Lower leg skin (tissue), 4 donors: ENCODE data around the gene COA8. TPM values are rescaled to one million over a fixed set of nuclear protein-coding genes. Genes with fewer than 3 reads are reported as not detected.

ENCODE experiments used
- DNase-seq, 2 donors: peaks; one replicate each; pipeline ENCODE4 v3.0.0-alpha.2; 2019; ENCODE audit warnings: low spot score in 2 of 2
- H3K4me3 ChIP-seq: fragments of 200-600 bp; sonication (generic); 2 replicates; pipeline ENCODE4 v1.5.1; 2017; ENCODE audit warnings: mild to moderate bottlenecking, low read depth; ENCODE audit not compliant: poor library complexity, severe bottlenecking
- CTCF ChIP-seq, 3 donors: fragments of 450-650 bp; IDR thresholded peaks; one replicate each; pipeline ENCODE4 v1.5.1; 2016; ENCODE audit warnings: antibody characterized with exemption in 3 of 3, mild to moderate bottlenecking in 3 of 3, moderate library complexity in 2 of 3
- POLR2A ChIP-seq, 2 donors: fragments of 450-650 bp; IDR thresholded peaks; one replicate each; pipeline ENCODE4 v1.6.1; 2016 to 2017; ENCODE audit warnings: antibody characterized with exemption in 2 of 2, mild to moderate bottlenecking in 1 of 2, moderate library complexity in 1 of 2
- WGBS, 2 donors: methylation state at CpG; one replicate each; pipeline ENCODE4 v1.1.5; 2018; 5-methylcytosine and 5-hydroxymethylcytosine counted together
- intact Hi-C: fragments of 100-400 bp; cut with DNase I; formaldehyde crosslinking; loops from one replicate; pipeline ENCODE4 v1.15.0; 2023; ENCODE audit warnings: low total_unique reads
- total RNA-seq, 4 donors: library from RNA; depleted of rRNA; stranded (reverse); fragments of >200 nt; gene quantifications; one replicate each; pipeline ENCODE4 v1.1.0, GENCODE V29; 2016

Gene COA8
- total RNA-seq, 4 donors from 2014 or later, result 21.0 to 32.9 (median 30.0) TPM

- 74 to 88% methylated on average over 8 of the region's 9 CpGs for WGBS, 2 donors
- TF ChIP-seq POLR2A (IDR thresholded peaks at IDR 0.05) (no peak), CTCF (IDR thresholded peaks at IDR 0.05) (no peak)
- intact Hi-C loops, result no loop called here
- no peak for DNase-seq
- no peak overlapping the region for H3K4me3 ChIP-seq
These were observed 26.1 kb upstream of the COA8 start for GRCh38 chr14:103536693-103537092.

GRCh38 chr14:103537175-103537990 is 25.4 kb upstream of the COA8 start:
- intact Hi-C loops, result no loop called here
- 61 to 74% methylated on average over 16 to 18 of the region's 18 CpGs for WGBS, 2 donors
- no peak overlapping the region for H3K4me3 ChIP-seq
- no peak for DNase-seq
- no peak for TF ChIP-seq POLR2A (IDR thresholded peaks at IDR 0.05)
- TF ChIP-seq CTCF (IDR thresholded peaks at IDR 0.05), result no peak

GRCh38 chr14:103538291-103539055 is 24.3 kb upstream of the COA8 start:
- H3K4me3 ChIP-seq, result no peak overlapping the region
- DNase-seq, result no peak
- TF ChIP-seq POLR2A (IDR thresholded peaks at IDR 0.05) (no peak), CTCF (IDR thresholded peaks at IDR 0.05) (no peak)
- intact Hi-C loops, result no loop called here
- whole genome bisulfite sequencing, 2 donors, result 47 to 59% methylated on average over 18 to 25 of the region's 30 CpGs

GRCh38 chr14:103539056-103539825 is 23.5 kb upstream of the COA8 start:
- no peak for DNase-seq
- TF ChIP-seq POLR2A (IDR thresholded peaks at IDR 0.05), result no peak
- intact Hi-C loops, result no loop called here
- H3K4me3 ChIP-seq, result no peak overlapping the region
- WGBS, 2 donors, result 75 to 82% methylated on average over 26 to 28 of the region's 28 CpGs

GRCh38 chr14:103540821-103541708 is 21.7 kb upstream of the COA8 start:
- 26 to 48% methylated on average over 14 of the region's 17 CpGs for WGBS, 2 donors
- DNase-seq, result no peak

More at GRCh38 chr14:103540821-103541708, 21.7 kb upstream of the COA8 start:
- TF ChIP-seq POLR2A (IDR thresholded peaks at IDR 0.05) (no peak), CTCF (IDR thresholded peaks at IDR 0.05) (no peak)
- no peak overlapping the region for H3K4me3 ChIP-seq
- intact Hi-C loops, result no loop called here
